Right lobe of liver (tissue), 6 donors: ENCODE data around the gene TNS1. TPM values are rescaled to one million over a fixed set of nuclear protein-coding genes. Genes with fewer than 3 reads are reported as not detected.

Experiments used
- ATAC-seq, 4 donors: fragments of 200-7000 bp; cut with Tn5 transposase; one replicate each; pipeline ENCODE4 v1.9.1; 2020; ENCODE audit warnings: mild to moderate bottlenecking in 4 of 4, moderate library complexity in 4 of 4
- DNase-seq, 3 donors: peaks; one replicate each; pipeline ENCODE4 v3.0.0-alpha.2; 2020
- H3K27ac ChIP-seq, 3 donors: fragments of 200-600 bp; one replicate each; pipeline ENCODE4 v1.8.0; 2022
- H3K27me3 ChIP-seq, 2 donors: fragments of 200-600 bp; one replicate each; pipeline ENCODE4 v1.8.0; 2022
- H3K36me3 ChIP-seq, 4 donors: fragments of 200-600 bp; sonication (generic) in 1 of 4; one replicate each; pipeline versions ENCODE4 v1.5.1 to v1.8.0; 2017 to 2022; ENCODE audit warnings: control low read depth in 1 of 4
- H3K4me1 ChIP-seq, 4 donors: fragments of 200-600 bp; sonication (generic) in 1 of 4; one replicate each; pipeline versions ENCODE4 v1.5.1 to v1.8.0; 2017 to 2022; ENCODE audit warnings: control low read depth in 1 of 4
- H3K4me3 ChIP-seq, 3 donors: fragments of 200-600 bp; one replicate each; pipeline ENCODE4 v1.8.0; 2022
- H3K9me3 ChIP-seq, 4 donors: fragments of 200-600 bp; sonication (generic) in 1 of 4; one replicate each; pipeline versions ENCODE4 v1.5.1 to v1.8.0; 2017 to 2022; ENCODE audit warnings: control low read depth in 1 of 4
- CTCF ChIP-seq, 4 donors: fragments of 200-600 bp in 3 of 4; fragments of 450-650 bp in 1 of 4; IDR thresholded peaks; one replicate each; pipeline versions ENCODE4 v1.5.1 to v1.8.0; 2016 to 2022; ENCODE audit warnings: antibody characterized with exemption in 4 of 4, mild to moderate bottlenecking in 2 of 4
- POLR2A ChIP-seq: fragments of 450-650 bp; IDR thresholded peaks from one replicate; pipeline ENCODE4 v1.6.1; 2017; ENCODE audit warnings: antibody characterized with exemption, mild to moderate bottlenecking
- WGBS: methylation state at CpG from one replicate; pipeline ENCODE4 v1.1.6; 2018; ENCODE audit warnings: low coverage, low lambda C conversion rate; ENCODE audit not compliant: insufficient coverage; ENCODE audit errors: missing lambda C conversion rate; 5-methylcytosine and 5-hydroxymethylcytosine counted together
- intact Hi-C, 2 donors: fragments of 100-400 bp; cut with DNase I; formaldehyde crosslinking; loops; one replicate each; pipeline versions ENCODE4 v1.11.2 to v1.14.1; 2022
- total RNA-seq, 6 experiments: library from RNA; depleted of rRNA in 2 of 6; stranded (reverse); fragments of >200 nt in 2 of 6; fragmentation: NEBNext Ultra II Directional in 3 of 6; extraction: Animal tissue kit (Norgen Biotek cat#: 25700) in 3 of 6; gene quantifications; one replicate each; pipeline versions ENCODE4 v1.1.0 to v1.2.4, GENCODE V29; 2016 to 2023
- donor health status: DM: no; HTN: yes; CAD: no.
- donor health status: DM: no; HTN: no; CAD: no.
- donor health status: DM: no; HTN: no; CAD: no.
- donor health status: DM: no; HTN: yes; CAD: no.
- donor health status: DM: no; HTN: yes; CAD: no.

Gene TNS1
- total RNA-seq, 6 experiments from 2014 or later, result 68.4 to 209 (median 99.2) TPM

- intact Hi-C loops, result no loop called here
- WGBS, result 100% methylated on average over 2 of the region's 2 CpGs
- Histone ChIP-seq H3K9me3 (no peaks in the 10 kb centered on the region), H3K36me3 (no peaks in the 10 kb centered on the region), H3K4me1 (no peaks in the 10 kb centered on the region), H3K4me3 (no peak overlapping the region), H3K27me3 (no peaks in the 10 kb centered on the region), H3K27ac (no peak overlapping the region)
- no peak for ATAC-seq
- peak in 1 of 3 donors; percentile 24 for DNase-seq
- TF ChIP-seq CTCF (IDR thresholded peaks at IDR 0.05), result no peak
- TF ChIP-seq POLR2A, result no peak
These were observed 22.1 kb upstream of the TNS1 start for GRCh38 chr2:218024871-218025270.

GRCh38 chr2:218024336-218024735 lies 21.5 kb upstream of the TNS1 start:
- peak in 2 of 3 donors; percentile 12 to 18 for DNase-seq
- no peak for TF ChIP-seq POLR2A
- H3K27ac ChIP-seq, result no peak overlapping the region
- intact Hi-C loops, result no loop called here
- no peaks in the 10 kb centered on the region for H3K36me3 ChIP-seq
- no peak for ATAC-seq
- WGBS, result no CpG with 5 or more reads among the region's 2 CpGs
- no peaks in the 10 kb centered on the region for H3K27me3 ChIP-seq
- H3K4me3 ChIP-seq, result no peak overlapping the region
- H3K4me1 ChIP-seq, result no peaks in the 10 kb centered on the region
- H3K9me3 ChIP-seq, result no peaks in the 10 kb centered on the region

- no peak for TF ChIP-seq POLR2A
- TF ChIP-seq CTCF (IDR thresholded peaks at IDR 0.05), result no peak
These were observed 20.8 kb upstream of the TNS1 start for GRCh38 chr2:218023636-218024035.

GRCh38 chr2:218022851-218023530 lies 20.2 kb upstream of the TNS1 start:
- intact Hi-C loops, result no loop called here
- ATAC-seq (no peak), DNase-seq (peak in 2 of 3 donors; percentile 11 to 12)
- Histone ChIP-seq H3K4me3 (no peak overlapping the region), H3K27ac (no peak overlapping the region), H3K4me1 (peaks cover 0 to 4% (median 2%) of the 10 kb centered on the region in 4 donors), H3K27me3 (no peaks in the 10 kb centered on the region), H3K36me3 (no peaks in the 10 kb centered on the region), H3K9me3 (no peaks in the 10 kb centered on the region)
- TF ChIP-seq POLR2A (no peak), CTCF (IDR thresholded peaks at IDR 0.05) (no peak)
- WGBS, result 100% methylated on average over 1 of the region's 7 CpGs

More at GRCh38 chr2:218023636-218024035, 20.8 kb upstream of the TNS1 start:
- Histone ChIP-seq H3K27me3 (no peaks in the 10 kb centered on the region), H3K9me3 (no peaks in the 10 kb centered on the region), H3K4me1 (no peaks in the 10 kb centered on the region), H3K36me3 (no peaks in the 10 kb centered on the region), H3K4me3 (no peak overlapping the region), H3K27ac (no peak overlapping the region)
- 76% methylated on average over 2 of the region's 3 CpGs for WGBS
- ATAC-seq (no peak), DNase-seq (peak in 1 of 3 donors; percentile 5)
- intact Hi-C loops, result no loop called here

GRCh38 chr2:218022131-218022850 lies 19.5 kb upstream of the TNS1 start:
- Histone ChIP-seq H3K36me3 (no peaks in the 10 kb centered on the region), H3K27ac (no peak overlapping the region), H3K9me3 (no peaks in the 10 kb centered on the region), H3K4me3 (no peak overlapping the region), H3K4me1 (peaks cover 0 to 11% (median 2%) of the 10 kb centered on the region in 4 donors), H3K27me3 (no peaks in the 10 kb centered on the region)
- TF ChIP-seq CTCF (IDR thresholded peaks at IDR 0.05) (no peak), POLR2A (no peak)
- 86% methylated on average over 1 of the region's 10 CpGs for WGBS
- ATAC-seq (no peak), DNase-seq (peak in 1 of 3 donors; percentile 32)
- intact Hi-C loops, result no loop called here
